ENCODE data around the gene LYL1. TPM values are rescaled to one million over a fixed set of nuclear protein-coding genes. Genes with fewer than 3 reads are reported as not detected.

The LYL1 gene
- total and polyA plus RNA-seq, 9 of the 15 experiments (the other 6 are each of a cell fraction or from before 2014, with no cell fraction given), result 1.3 to 266 (median 34.0) TPM

- TF ChIP-seq DACH1 (IDR thresholded peaks at IDR 0.05; ENCODE audit: partially characterized antibody) (no peak), PHB (CRISPR knock-in tag; IDR thresholded peaks at IDR 0.05) (no peak), SRF (CRISPR knock-in tag; IDR thresholded peaks at IDR 0.05) (no peak), E2F5 (CRISPR knock-in tag; IDR thresholded peaks at IDR 0.05) (no peak), AFF1 (IDR thresholded peaks at IDR 0.05; ENCODE audit: low read depth in 1 of 2, partially characterized antibody in 2 of 2) (peak in 1 of 2 experiments; percentile 86), KDM1A (IDR thresholded peaks at IDR 0.05) (peak in 1 of 2 experiments; percentile 92; a peak in 2 of 4 replicates), NFYB (IDR thresholded peaks at IDR 0.05; ENCODE audit: extremely low read depth, insufficient read length) (no peak), NFXL1 (CRISPR knock-in tag; IDR thresholded peaks at IDR 0.05) (no peak), HOMEZ (CRISPR knock-in tag; IDR thresholded peaks at IDR 0.05) (no peak), TCFL5 (CRISPR knock-in tag; conservative IDR thresholded peaks at IDR 0.05) (no peak), HNRNPH1 (optimal IDR thresholded peaks at IDR 0.05; ENCODE audit: low read depth, low read length) (no peak), EZH2 (IDR thresholded peaks at IDR 0.05; ENCODE audit: borderline replicate concordance, low read depth, low read length) (no peak), SMARCA4 (IDR thresholded peaks at IDR 0.05) (0 out of 2 replicates have a peak, but pooled peaks have one; percentile 40), ZSCAN29 (IDR thresholded peaks at IDR 0.05) (0 out of 2 replicates have a peak, but pooled peaks have one; percentile 24), RBM34 (IDR thresholded peaks at IDR 0.05; ENCODE audit: borderline replicate concordance, insufficient read depth, low read length) (no peak), ZNF444 (CRISPR knock-in tag; IDR thresholded peaks at IDR 0.05) (peak; percentile 61; the same call in 1 of the 2 replicates), ZNF146 (CRISPR knock-in tag; IDR thresholded peaks at IDR 0.05; ENCODE audit: unreplicated experiment) (no peak), NR2C1 (IDR thresholded peaks at IDR 0.05) (no peak), NR2C1 (tag; IDR thresholded peaks at IDR 0.05) (no peak), NELFE (IDR thresholded peaks at IDR 0.05; ENCODE audit: insufficient read depth, insufficient read length) (no peak), PHF8 (IDR thresholded peaks at IDR 0.05; ENCODE audit: borderline replicate concordance, low read length) (peak; percentile 58; the same call in 1 of the 2 replicates), KLF10 (CRISPR knock-in tag; IDR thresholded peaks at IDR 0.05) (no peak)
Measured at GRCh38 chr19:13118424-13119193, 16.0 kb upstream of the LYL1 start (continued).

Measured in K562 (cell line).